ENCODE measurements around the gene ARL9.

DNA sequence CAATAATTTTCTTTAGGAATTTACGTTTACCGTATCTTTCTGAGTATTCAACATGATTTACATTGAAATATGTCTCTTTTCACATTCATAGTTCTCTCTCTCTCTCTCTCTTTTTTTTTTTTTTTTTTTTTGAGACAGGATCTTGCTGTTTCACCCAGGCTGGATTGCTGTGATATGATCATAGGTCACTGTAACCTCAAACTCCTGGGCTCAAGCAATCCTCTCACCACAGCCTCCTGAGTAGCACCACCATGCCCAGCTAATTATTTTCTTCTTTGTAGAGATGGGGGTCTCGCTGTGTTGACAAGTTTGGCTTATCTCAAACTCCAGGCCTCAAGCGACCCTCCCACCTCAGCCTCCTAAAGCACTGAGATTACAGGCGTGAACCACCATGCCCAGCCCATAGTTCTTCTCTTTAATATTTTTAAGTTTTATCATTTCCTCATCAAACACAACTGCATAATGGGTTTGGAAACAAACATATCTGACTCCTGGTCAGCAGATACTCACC lies 28.3 kb upstream of the ARL9 start:
- TF ChIP-seq CTCF (IDR thresholded peaks at IDR 0.05; ENCODE audit: low read length) (no peak), EZH2 (IDR thresholded peaks at IDR 0.05; ENCODE audit: borderline replicate concordance, low read length) (no peak)

Data from OCI-LY1 (cell line).